A673 (cell line): ENCODE data around the gene CDKN2D. TPM values are rescaled to one million over a fixed set of nuclear protein-coding genes. Genes with fewer than 3 reads are reported as not detected.
A peak's percentile ranks its signal among the peaks of the same experiment; 100 is the strongest.

ENCODE experiments used
- BruUV-seq: library from RNA; stranded (reverse); fragments of 400-500 nt; replicated peaks from 2 replicates; lab custom pipeline; 2021; lab: Mats Ljungman, UMichigan
- CTCF ChIA-PET: fragments of 300-600 bp; sonication (Branson Sonifier 250); formaldehyde crosslinking; loops from one replicate; lab custom pipeline; 2022; ENCODE audit warnings: antibody characterized with exemption; lab: Charles Lee
- POLR2A ChIA-PET: fragments of 300-600 bp; sonication (Branson Sonifier 250); formaldehyde crosslinking; loops from one replicate; lab custom pipeline; 2022; ENCODE audit warnings: antibody characterized with exemption; ENCODE audit not compliant: low non-redundant PET; lab: Charles Lee
- DNase-seq: peaks from one replicate; pipeline ENCODE4 v3.0.0-alpha.2; 2015; ENCODE audit warnings: low spot score
- H3K27ac ChIP-seq: fragments of 200-600 bp; sonication (generic); 2 replicates; pipeline ENCODE4 v1.5.1; 2016; ENCODE audit warnings: mixed run types, low read depth, mild to moderate bottlenecking, mixed read lengths, antibody characterized with exemption, low read length; ENCODE audit not compliant: poor library complexity, severe bottlenecking
- H3K27me3 ChIP-seq: fragments of 200-600 bp; sonication (generic); replicated peaks from 2 replicates; pipeline ENCODE4 v1.6.1; 2017; ENCODE audit warnings: mixed run types, low read depth, mild to moderate bottlenecking, mixed read lengths, antibody characterized with exemption, low read length; ENCODE audit not compliant: insufficient read depth, poor library complexity
- H3K36me3 ChIP-seq: fragments of 200-600 bp; sonication (generic); 2 replicates; pipeline ENCODE4 v1.6.1; 2016; ENCODE audit warnings: mixed run types, mild to moderate bottlenecking, mixed read lengths, antibody characterized with exemption, low read length; ENCODE audit not compliant: insufficient read depth, poor library complexity, severe bottlenecking
- H3K4me1 ChIP-seq: fragments of 200-600 bp; sonication (generic); 2 replicates; pipeline ENCODE4 v1.6.1; 2017; ENCODE audit warnings: mixed run types, mild to moderate bottlenecking, mixed read lengths, antibody characterized with exemption, low read length; ENCODE audit not compliant: insufficient read depth, poor library complexity, severe bottlenecking
- H3K4me3 ChIP-seq: fragments of 200-600 bp; sonication (generic); 2 replicates; pipeline ENCODE4 v1.5.1; 2016; ENCODE audit warnings: low read depth, mixed run types, mild to moderate bottlenecking, mixed read lengths, low read length; ENCODE audit not compliant: poor library complexity, severe bottlenecking
- H3K9me3 ChIP-seq: fragments of 200-600 bp; sonication (generic); 2 replicates; pipeline ENCODE4 v1.6.1; 2016; ENCODE audit warnings: mixed run types, low read depth, mild to moderate bottlenecking, mixed read lengths, antibody characterized with exemption, low read length; ENCODE audit not compliant: poor library complexity, severe bottlenecking
- CTCF ChIP-seq: fragments of 300-800, 200-600 bp; sonication (generic); conservative IDR thresholded peaks from 2 replicates; pipeline ENCODE4 v1.5.1; 2017; ENCODE audit warnings: low read depth, mild to moderate bottlenecking, antibody characterized with exemption, low read length, moderate library complexity, mixed read lengths
- EZH2 ChIP-seq: fragments of 200-600 bp; sonication (generic); IDR thresholded peaks from 2 replicates; pipeline ENCODE4 v1.6.1; 2017; ENCODE audit warnings: borderline replicate concordance, low read depth, mild to moderate bottlenecking, mixed read lengths, antibody characterized with exemption, low read length; ENCODE audit not compliant: poor library complexity, severe bottlenecking
- intact Hi-C: fragments of 100-400 bp; cut with micrococcal nuclease; formaldehyde crosslinking; loops from one replicate; pipeline ENCODE4 v1.10.0; 2022; ENCODE audit not compliant: unreplicated experiment
- total RNA-seq: library from RNA; stranded (reverse); gene quantifications from 2 replicates; pipeline ENCODE4 v1.2.3, GENCODE V29; 2021

The CDKN2D gene
- total RNA-seq, 1 experiment from 2014 or later = 14.6 TPM

GRCh38 chr19:10567656-10568055 is 1.1 kb downstream of the CDKN2D start:
- DNase-seq = no peak
- no TSS peak for BruUV-seq
- intact Hi-C loops = loop anchor here (5.0 kb wide), 5 partner anchors 65 to 150 kb away; partner anchors contain the start of genes ILF3 and KEAP1
- TF ChIP-seq CTCF (no peak), EZH2 (no peak)
- POLR2A ChIA-PET = no interaction called here
- H3K4me3 ChIP-seq = peak overlapping the region; percentile 78
- peak overlapping the region; percentile 42 for H3K27ac ChIP-seq
- no peaks in the 10 kb centered on the region for H3K27me3 ChIP-seq
- peaks cover 6% of the 10 kb centered on the region for H3K36me3 ChIP-seq
- H3K4me1 ChIP-seq = peaks cover 35% of the 10 kb centered on the region
- CTCF ChIA-PET = interaction anchor here (0.6 to 1.1 kb wide), 2 partner anchors 150 to 151 kb away, joined by 3 to 4 read pairs; partner anchors contain the start of gene DNM2
- no peaks in the 10 kb centered on the region for H3K9me3 ChIP-seq

GRCh38 chr19:10566658-10567410 is 1.9 kb downstream of the CDKN2D start:
- no TSS peak for BruUV-seq
- DNase-seq = no peak
- Histone ChIP-seq H3K36me3 (peaks cover 12% of the 10 kb centered on the region), H3K9me3 (no peaks in the 10 kb centered on the region), H3K4me1 (peaks cover 32% of the 10 kb centered on the region), H3K4me3 (peak overlapping the region; percentile 90), H3K27ac (peak overlapping the region; percentile 62), H3K27me3 (no peaks in the 10 kb centered on the region)
- ChIA-PET POLR2A (no interaction called here), CTCF (interaction anchor here (0.6 kb wide), 2 partner anchors 150 to 303 kb away, joined by 3 to 11 read pairs; no protein-coding TSS in a partner anchor)
- intact Hi-C loops = loop anchor here (5.0 kb wide), 5 partner anchors 65 to 150 kb away; partner anchors contain the start of genes ILF3 and KEAP1
- TF ChIP-seq CTCF (no peak), EZH2 (no peak)

- no peaks in the 10 kb centered on the region for H3K9me3 ChIP-seq
- ChIA-PET POLR2A (no interaction called here), CTCF (interaction anchor here (0.6 to 0.7 kb wide), 2 partner anchors 43 to 304 kb away, joined by 4 to 11 read pairs; no protein-coding TSS in a partner anchor)
- H3K27me3 ChIP-seq = no peaks in the 10 kb centered on the region
- H3K36me3 ChIP-seq = peaks cover 17% of the 10 kb centered on the region
- intact Hi-C loops = loop anchor here (5.0 kb wide), 5 partner anchors 64 to 149 kb away; partner anchors contain the start of genes ILF3 and KEAP1
- peak overlapping the region; percentile 62 for H3K27ac ChIP-seq
- BruUV-seq = no TSS peak
- peak overlapping the region; percentile 90 for H3K4me3 ChIP-seq
- TF ChIP-seq EZH2 (no peak), CTCF (no peak)
- DNase-seq = no peak
- H3K4me1 ChIP-seq = peaks cover 32% of the 10 kb centered on the region
Observed at GRCh38 chr19:10566408-10566657, 2.4 kb downstream of the CDKN2D start.
